ENCODE data around the gene PTOV1.

Gene PTOV1

DNA sequence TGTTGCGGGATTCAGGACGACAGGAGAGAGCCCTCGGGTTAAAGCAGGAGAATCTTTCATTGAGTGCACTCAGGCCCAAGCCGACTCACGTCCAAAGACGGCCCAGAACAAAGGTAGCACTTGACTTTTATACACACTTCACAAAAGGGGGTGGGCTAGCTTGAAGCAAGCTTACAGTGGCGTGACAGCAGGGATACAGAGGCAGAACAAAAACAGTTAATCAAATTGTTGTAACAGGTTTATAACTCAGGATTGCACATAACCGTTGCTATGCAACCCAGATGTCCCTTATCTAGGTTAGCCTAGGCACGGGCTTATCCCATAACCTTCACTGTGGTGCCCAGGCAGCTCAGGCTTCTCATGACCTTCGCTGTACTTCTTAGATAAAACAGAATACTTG, 30.8 kb upstream of the PTOV1 start:
- peaks cover 23% of the 10 kb centered on the region for H3K4me1 ChIP-seq (ENCODE audit: low read depth, poor library complexity, severe bottlenecking)
- H3K4me3 ChIP-seq (IDR thresholded peaks at IDR 0.05; ENCODE audit: insufficient read depth, low read depth, low read length) = no peak overlapping the region
- H3K27me3 ChIP-seq (ENCODE audit: insufficient read depth, low read depth) = no peaks in the 10 kb centered on the region
- no peaks in the 10 kb centered on the region for H3K36me3 ChIP-seq (ENCODE audit: insufficient read depth)
- H2AFZ ChIP-seq (ENCODE audit: low read depth) = no peak overlapping the region
- no peak for TF ChIP-seq CTCF (conservative IDR thresholded peaks at IDR 0.05; ENCODE audit: low read depth, low read length)
- no peak overlapping the region for H3K4me2 ChIP-seq
- no peak overlapping the region for H3K27ac ChIP-seq
- no peaks in the 10 kb centered on the region for H4K20me1 ChIP-seq (ENCODE audit: insufficient read depth)
- H3K79me2 ChIP-seq (ENCODE audit: insufficient read depth, low read depth) = peaks cover 51% of the 10 kb centered on the region
- H3K9ac ChIP-seq = no peak overlapping the region

DNA sequence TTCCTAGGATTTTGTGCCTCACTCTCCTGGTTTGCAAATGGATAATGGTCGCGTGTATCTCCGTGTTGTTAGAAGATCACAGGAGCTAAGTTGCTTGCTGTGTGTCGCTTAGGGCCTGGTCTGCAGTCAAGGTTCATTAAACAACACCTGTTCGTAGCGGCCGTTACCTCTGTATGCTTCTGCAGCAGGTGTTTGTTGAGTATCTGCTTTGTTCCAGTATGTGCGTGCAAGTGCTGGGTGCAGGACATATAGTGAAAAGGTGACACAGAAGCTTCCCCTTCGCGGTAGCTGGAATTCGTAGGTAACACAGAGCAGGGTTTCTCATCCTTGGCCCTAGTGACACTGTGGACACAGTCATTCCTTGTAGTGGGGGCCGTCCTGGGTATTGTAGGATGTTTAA, 27.5 kb upstream of the PTOV1 start:
- Histone ChIP-seq H3K27ac (no peak overlapping the region), H3K79me2 (ENCODE audit: insufficient read depth, low read depth) (peaks cover 59% of the 10 kb centered on the region), H4K20me1 (ENCODE audit: insufficient read depth) (no peaks in the 10 kb centered on the region), H3K4me3 (IDR thresholded peaks at IDR 0.05; ENCODE audit: insufficient read depth, low read depth, low read length) (no peak overlapping the region), H2AFZ (ENCODE audit: low read depth) (no peak overlapping the region), H3K27me3 (ENCODE audit: insufficient read depth, low read depth) (no peaks in the 10 kb centered on the region), H3K4me1 (ENCODE audit: low read depth, poor library complexity, severe bottlenecking) (peaks cover 16% of the 10 kb centered on the region), H3K9ac (no peak overlapping the region), H3K4me2 (no peak overlapping the region), H3K36me3 (ENCODE audit: insufficient read depth) (no peaks in the 10 kb centered on the region)
- no peak for TF ChIP-seq CTCF (conservative IDR thresholded peaks at IDR 0.05; ENCODE audit: low read depth, low read length)

GRCh38 chr19:49824662-49825061, 26.3 kb upstream of the PTOV1 start:
- no peaks in the 10 kb centered on the region for H4K20me1 ChIP-seq (ENCODE audit: insufficient read depth)
- H3K36me3 ChIP-seq (ENCODE audit: insufficient read depth) = no peaks in the 10 kb centered on the region
- H3K27ac ChIP-seq = no peak overlapping the region
- TF ChIP-seq CTCF (conservative IDR thresholded peaks at IDR 0.05; ENCODE audit: low read depth, low read length) = no peak
- H2AFZ ChIP-seq (ENCODE audit: low read depth) = no peak overlapping the region
- H3K4me3 ChIP-seq (IDR thresholded peaks at IDR 0.05; ENCODE audit: insufficient read depth, low read depth, low read length) = no peak overlapping the region
- no peaks in the 10 kb centered on the region for H3K27me3 ChIP-seq (ENCODE audit: insufficient read depth, low read depth)
- H3K4me1 ChIP-seq (ENCODE audit: low read depth, poor library complexity, severe bottlenecking) = peaks cover 8% of the 10 kb centered on the region
- peaks cover 47% of the 10 kb centered on the region; the same call in 1 of the 2 replicates for H3K79me2 ChIP-seq (ENCODE audit: insufficient read depth, low read depth)
- H3K4me2 ChIP-seq = no peak overlapping the region
- no peak overlapping the region for H3K9ac ChIP-seq

GRCh38 chr19:49827034-49827433, 23.9 kb upstream of the PTOV1 start:
- H3K79me2 ChIP-seq (ENCODE audit: insufficient read depth, low read depth) = peaks cover 30% of the 10 kb centered on the region; the same call in 1 of the 2 replicates
- H4K20me1 ChIP-seq (ENCODE audit: insufficient read depth) = no peaks in the 10 kb centered on the region
- H2AFZ ChIP-seq (ENCODE audit: low read depth) = no peak overlapping the region
- no peak overlapping the region for H3K4me3 ChIP-seq (IDR thresholded peaks at IDR 0.05; ENCODE audit: insufficient read depth, low read depth, low read length)
- H3K4me1 ChIP-seq (ENCODE audit: low read depth, poor library complexity, severe bottlenecking) = peaks cover 6% of the 10 kb centered on the region
- H3K4me2 ChIP-seq = no peak overlapping the region
- H3K27ac ChIP-seq = no peak overlapping the region
- no peaks in the 10 kb centered on the region for H3K36me3 ChIP-seq (ENCODE audit: insufficient read depth)
- H3K27me3 ChIP-seq (ENCODE audit: insufficient read depth, low read depth) = no peaks in the 10 kb centered on the region
- TF ChIP-seq CTCF (conservative IDR thresholded peaks at IDR 0.05; ENCODE audit: low read depth, low read length) = no peak
- H3K9ac ChIP-seq = no peak overlapping the region
